Right ventricle myocardium superior (tissue), 1 donor: ENCODE measurements around the gene TRA2B. TPM values are rescaled to one million over a fixed set of nuclear protein-coding genes. Genes with fewer than 3 reads are reported as not detected.
"Not testable (repeated sequence)": the region's sequence is repeated elsewhere in the genome, so short reads cannot be mapped to it uniquely, and the experiment has no call there.

ENCODE experiments used
- ATAC-seq: fragments of 200-7000 bp; cut with Tn5 transposase; one replicate; pipeline ENCODE4 v1.9.1; 2020; ENCODE audit warnings: mild to moderate bottlenecking; ENCODE audit not compliant: poor library complexity
- DNase-seq: peaks from one replicate; pipeline ENCODE4 v3.0.0-alpha.2; 2020
- intact Hi-C: fragments of 100-400 bp; cut with DNase I; formaldehyde crosslinking; loops from one replicate; pipeline ENCODE4 v1.11.2; 2022
- total RNA-seq: library from RNA; stranded (reverse); fragmentation: NEBNext Ultra II Directional; extraction: Animal tissue kit (Norgen Biotek cat#: 25700); gene quantifications from one replicate; pipeline ENCODE4 v1.2.1, GENCODE V29; 2021
- donor health status: DM: no; HTN: yes; CAD: no; lungs with severe emphysema.

TRA2B gene
- total RNA-seq, 1 donor from 2014 or later = 41.4 TPM

- intact Hi-C loops = loop anchor here (10.0 kb wide), 1 partner anchor 86 kb away; the partner anchor contains the start of gene IGF2BP2
- not testable (repeated sequence) for DNase-seq
- ATAC-seq = peak; percentile 6
Measured at GRCh38 chr3:185911076-185911448, 26.8 kb downstream of the TRA2B start.

GRCh38 chr3:185910322-185911075, 27.3 kb downstream of the TRA2B start:
- intact Hi-C loops = loop anchor here (10.0 kb wide), 1 partner anchor 86 kb away; the partner anchor contains the start of gene IGF2BP2
- not testable (repeated sequence) for DNase-seq, ATAC-seq

- not testable (repeated sequence) for ATAC-seq, DNase-seq
- intact Hi-C loops = loop anchor here (10.0 kb wide), 1 partner anchor 85 kb away; the partner anchor contains the start of gene IGF2BP2
Measured at GRCh38 chr3:185909913-185910312, 27.9 kb downstream of the TRA2B start.

- intact Hi-C loops = no loop called here
- DNase-seq = no peak
- ATAC-seq = no peak
Measured at GRCh38 chr3:185900228-185900627, 37.6 kb downstream of the TRA2B start.

GRCh38 chr3:185896636-185897035, 41.2 kb downstream of the TRA2B start:
- no peak for ATAC-seq
- intact Hi-C loops = no loop called here
- DNase-seq = no peak

GRCh38 chr3:185887066-185887465, 50.7 kb downstream of the TRA2B start:
- intact Hi-C loops = no loop called here
- no peak for DNase-seq
- no peak for ATAC-seq

- no peak for DNase-seq
- intact Hi-C loops = no loop called here
- ATAC-seq = no peak
Measured at GRCh38 chr3:185884641-185885040, 53.2 kb downstream of the TRA2B start.

GRCh38 chr3:185881926-185882325, 55.9 kb downstream of the TRA2B start:
- intact Hi-C loops = no loop called here
- no peak for ATAC-seq
- DNase-seq = no peak

- intact Hi-C loops = no loop called here
- ATAC-seq (no peak), DNase-seq (no peak)
Measured at GRCh38 chr3:185880600-185880999, 57.2 kb downstream of the TRA2B start.

GRCh38 chr3:185878920-185879319, 58.9 kb downstream of the TRA2B start:
- intact Hi-C loops = no loop called here
- no peak for ATAC-seq
- no peak for DNase-seq

- intact Hi-C loops = no loop called here
- no peak for ATAC-seq
- DNase-seq = no peak
Measured at GRCh38 chr3:185874119-185874518, 63.7 kb downstream of the TRA2B start.

GRCh38 chr3:185867650-185868049, 70.2 kb downstream of the TRA2B start:
- DNase-seq (no peak), ATAC-seq (no peak)
- intact Hi-C loops = no loop called here

- ATAC-seq (no peak), DNase-seq (no peak)
- intact Hi-C loops = no loop called here
Measured at GRCh38 chr3:185866995-185867394, 70.8 kb downstream of the TRA2B start.

GRCh38 chr3:185866555-185866954, 71.3 kb downstream of the TRA2B start:
- intact Hi-C loops = no loop called here
- no peak for ATAC-seq
- no peak for DNase-seq

Other genes starting within 250 kb of the TRA2B start
- 18.7 TPM for gene IGF2BP2, start 113.0 kb downstream of the TRA2B start, total RNA-seq
- gene ETV5, start 171.1 kb upstream of the TRA2B start, total RNA-seq = 5.9 TPM